Lung (tissue), 12 donors: Measurements from ENCODE around the gene RNF8. TPM values are rescaled to one million over a fixed set of nuclear protein-coding genes. Genes with fewer than 3 reads are reported as not detected.
"Not testable (repeated sequence)": the region's sequence is repeated elsewhere in the genome, so short reads cannot be mapped to it uniquely, and the experiment has no call there.

Source experiments
- ATAC-seq: fragments of 200-7000 bp; cut with Tn5 transposase; one replicate; pipeline ENCODE4 v1.9.1; 2020; ENCODE audit warnings: moderate number of reproducible peaks; ENCODE audit not compliant: insufficient read depth, low FRiP score
- DNase-seq, 3 donors: peaks; one replicate each; pipeline ENCODE4 v3.0.0-alpha.2; 2013 to 2017
- H3K27ac ChIP-seq, 2 donors: one replicate each; pipeline ENCODE4 v1.5.1; 2013; ENCODE audit warnings: mild to moderate bottlenecking in 2 of 2, moderate library complexity in 2 of 2, control low read depth in 1 of 2, inconsistent platforms in 1 of 2, low read depth in 1 of 2, low read length in 1 of 2
- H3K27me3 ChIP-seq, 3 donors: one replicate each; pipeline ENCODE4 v1.5.1; 2013; ENCODE audit warnings: low read length in 2 of 3; ENCODE audit not compliant: control insufficient read depth in 3 of 3, insufficient read depth in 3 of 3
- H3K36me3 ChIP-seq, 4 donors: one replicate each; pipeline ENCODE4 v1.5.1; 2013; ENCODE audit warnings: low read length in 4 of 4, mild to moderate bottlenecking in 1 of 4, moderate library complexity in 1 of 4; ENCODE audit not compliant: control insufficient read depth in 4 of 4, insufficient read depth in 4 of 4
- H3K4me1 ChIP-seq, 5 donors: one replicate each; pipeline ENCODE4 v1.5.1; 2013; ENCODE audit warnings: low read length in 5 of 5, mild to moderate bottlenecking in 2 of 5, moderate library complexity in 1 of 5; ENCODE audit not compliant: control insufficient read depth in 5 of 5, insufficient read depth in 5 of 5
- H3K4me3 ChIP-seq: one replicate; pipeline ENCODE4 v1.5.1; 2013; ENCODE audit warnings: mild to moderate bottlenecking, control low read depth, moderate library complexity
- H3K9ac ChIP-seq, 2 donors: one replicate each; pipeline ENCODE4 v1.5.1; 2013; ENCODE audit warnings: low read length in 2 of 2, control low read depth in 1 of 2; ENCODE audit not compliant: insufficient read depth in 1 of 2
- H3K9me3 ChIP-seq, 4 donors: one replicate each; pipeline ENCODE4 v1.5.1; 2013; ENCODE audit warnings: low read length in 3 of 4, mild to moderate bottlenecking in 1 of 4, moderate library complexity in 1 of 4; ENCODE audit not compliant: control insufficient read depth in 4 of 4, insufficient read depth in 3 of 4
- WGBS, 2 donors: extraction: QIAGEN DNeasy Blood & Tissue Kit; methylation state at CpG; one replicate each; pipeline ENCODE4 v1.1.7; 2013; 5-methylcytosine and 5-hydroxymethylcytosine counted together
- polyA plus RNA-seq, 2 donors: library from polyadenylated mRNA; stranded (reverse); fragments of 200-250 nt; gene quantifications; one replicate each; pipeline ENCODE4 v1.2.1, GENCODE V29; 2013
- total RNA-seq, 2 donors: library from RNA; depleted of rRNA in 1 of 2; stranded (reverse); fragments of >200 nt in 1 of 2; gene quantifications; one replicate each; pipeline ENCODE4 v1.2.1, GENCODE V29; 2014 to 2021
- TF ChIP-seq, protein P1 (sequence below): IDR thresholded peaks from 2 replicates; pipeline ENCODE4 v1.5.1; 2012; ENCODE audit warnings: mild to moderate bottlenecking; ENCODE audit errors: control extremely low read depth, extremely low read depth
- donor health status: control.
- donor health status: control.
- donor health status: Bipolar disorder and iron deficiency.
- donor health status: healthy.
- donor health status: DM: yes; HTN: yes; CAD: no.

RNF8 gene
- total and polyA plus RNA-seq, 4 donors, result 10.5 to 28.1 (median 12.7) TPM

DNA sequence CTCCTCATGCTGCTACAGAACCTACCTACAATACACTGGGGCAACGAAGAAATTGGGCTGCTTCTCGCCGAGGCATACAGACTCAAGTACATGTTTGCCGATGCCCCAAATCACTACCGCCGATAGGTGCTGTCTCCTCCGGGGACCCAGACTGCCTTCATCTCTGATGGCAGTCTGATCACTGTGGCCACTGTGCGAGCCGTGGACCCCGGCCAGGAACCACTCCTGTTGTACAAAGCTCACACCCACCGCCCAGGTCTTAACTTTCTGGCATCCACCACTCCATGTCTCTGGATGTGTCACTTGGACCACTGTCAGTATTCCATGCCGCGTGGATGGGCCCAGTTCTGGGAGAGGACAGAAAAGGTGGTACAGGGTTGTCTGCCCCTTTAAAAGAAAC is 22.7 kb upstream of the RNF8 start:
- no peaks in the 10 kb centered on the region for H3K27me3 ChIP-seq
- no peak overlapping the region for H3K9ac ChIP-seq
- H3K4me1 ChIP-seq, result no peaks in the 10 kb centered on the region
- no peak overlapping the region for H3K4me3 ChIP-seq
- H3K9me3 ChIP-seq, result no peaks in the 10 kb centered on the region
- no peak overlapping the region for H3K27ac ChIP-seq
- TF ChIP-seq, protein P1, sequence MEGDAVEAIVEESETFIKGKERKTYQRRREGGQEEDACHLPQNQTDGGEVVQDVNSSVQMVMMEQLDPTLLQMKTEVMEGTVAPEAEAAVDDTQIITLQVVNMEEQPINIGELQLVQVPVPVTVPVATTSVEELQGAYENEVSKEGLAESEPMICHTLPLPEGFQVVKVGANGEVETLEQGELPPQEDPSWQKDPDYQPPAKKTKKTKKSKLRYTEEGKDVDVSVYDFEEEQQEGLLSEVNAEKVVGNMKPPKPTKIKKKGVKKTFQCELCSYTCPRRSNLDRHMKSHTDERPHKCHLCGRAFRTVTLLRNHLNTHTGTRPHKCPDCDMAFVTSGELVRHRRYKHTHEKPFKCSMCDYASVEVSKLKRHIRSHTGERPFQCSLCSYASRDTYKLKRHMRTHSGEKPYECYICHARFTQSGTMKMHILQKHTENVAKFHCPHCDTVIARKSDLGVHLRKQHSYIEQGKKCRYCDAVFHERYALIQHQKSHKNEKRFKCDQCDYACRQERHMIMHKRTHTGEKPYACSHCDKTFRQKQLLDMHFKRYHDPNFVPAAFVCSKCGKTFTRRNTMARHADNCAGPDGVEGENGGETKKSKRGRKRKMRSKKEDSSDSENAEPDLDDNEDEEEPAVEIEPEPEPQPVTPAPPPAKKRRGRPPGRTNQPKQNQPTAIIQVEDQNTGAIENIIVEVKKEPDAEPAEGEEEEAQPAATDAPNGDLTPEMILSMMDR, result no peak
- H3K36me3 ChIP-seq, result peaks cover 0 to 16% (median 10%) of the 10 kb centered on the region in 4 donors
- WGBS, 2 donors, result 96 to 99% methylated on average over 13 of the region's 13 CpGs
- ATAC-seq (no peak), DNase-seq (no peak)

DNA sequence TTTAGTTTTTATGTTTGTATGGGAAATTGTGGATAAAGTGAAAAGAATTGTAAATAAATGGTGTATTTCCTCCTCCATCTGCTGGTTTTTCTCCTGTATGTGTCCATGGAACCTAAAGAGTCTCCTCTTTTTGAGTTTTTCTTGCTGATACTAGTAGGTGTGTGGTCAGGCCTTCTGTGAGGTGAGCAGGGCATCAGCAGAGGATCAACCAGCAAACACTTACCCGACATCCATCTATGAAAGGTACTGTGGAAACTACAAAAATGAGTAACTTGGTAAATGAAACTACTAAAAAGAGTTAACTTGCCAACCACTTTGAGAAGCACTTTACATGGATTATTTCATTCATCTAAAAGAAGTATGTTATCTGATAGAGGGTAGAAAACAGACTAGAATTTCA is 20.9 kb upstream of the RNF8 start:
- 88 to 94% methylated on average over 1 of the region's 1 CpG for WGBS, 2 donors
- ATAC-seq (no peak), DNase-seq (no peak)
- Histone ChIP-seq H3K27me3 (no peaks in the 10 kb centered on the region), H3K9me3 (no peaks in the 10 kb centered on the region), H3K4me1 (no peaks in the 10 kb centered on the region), H3K4me3 (no peak overlapping the region), H3K36me3 (peaks cover 0 to 16% (median 10%) of the 10 kb centered on the region in 4 donors), H3K9ac (no peak overlapping the region), H3K27ac (no peak overlapping the region)
- TF ChIP-seq, protein P1, result no peak

DNA sequence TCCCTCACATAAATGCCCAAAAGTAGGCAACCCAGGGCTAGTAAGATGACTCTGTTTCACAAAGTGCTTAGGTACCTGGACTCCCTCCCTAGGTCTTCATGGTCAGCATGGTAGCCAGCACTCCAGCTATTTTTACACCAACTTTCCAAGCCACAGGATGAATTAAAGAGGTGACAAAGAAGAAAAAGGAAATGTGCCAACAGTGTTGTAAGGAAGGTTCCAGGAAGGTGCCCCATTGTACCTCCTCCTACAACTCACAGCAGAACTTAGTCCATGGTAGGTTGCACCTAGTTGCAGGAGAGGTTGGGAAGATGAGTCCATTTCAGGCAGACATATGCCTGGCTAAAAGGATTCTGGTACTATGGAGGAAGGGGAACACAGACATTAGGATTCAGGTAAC is 19.7 kb upstream of the RNF8 start:
- DNase-seq (no peak), ATAC-seq (no peak)
- no peak overlapping the region for H3K27ac ChIP-seq
- peaks cover 0 to 16% (median 10%) of the 10 kb centered on the region in 4 donors for H3K36me3 ChIP-seq
- TF ChIP-seq, protein P1, result no peak
- H3K9ac ChIP-seq, result no peak overlapping the region
- H3K27me3 ChIP-seq, result no peaks in the 10 kb centered on the region
- no peaks in the 10 kb centered on the region for H3K4me1 ChIP-seq
- H3K9me3 ChIP-seq, result no peaks in the 10 kb centered on the region
- no peak overlapping the region for H3K4me3 ChIP-seq

DNA sequence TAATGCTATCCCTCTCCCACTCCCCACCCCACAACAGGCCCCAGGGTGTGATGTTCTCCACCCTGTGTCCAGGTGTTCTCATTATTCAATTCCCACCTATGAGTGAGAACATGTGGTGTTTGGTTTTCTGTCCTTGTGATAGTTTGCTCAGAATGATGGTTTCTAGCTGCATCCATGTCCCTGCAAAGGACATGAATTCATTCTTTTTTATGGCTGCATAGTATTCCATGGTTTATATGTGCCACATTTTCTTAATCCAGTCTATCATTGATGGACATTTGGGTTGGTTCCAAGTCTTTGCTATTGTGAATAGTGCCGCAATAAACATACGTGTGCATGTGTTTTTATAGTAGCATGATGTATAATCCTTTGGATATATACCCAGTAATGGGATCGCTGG is 15.5 kb upstream of the RNF8 start:
- not testable (repeated sequence) for H3K4me1 ChIP-seq
- 93 to 96% methylated on average over 3 of the region's 3 CpGs for WGBS, 2 donors

More for the DNA sequence above, 15.5 kb upstream of the RNF8 start:
- H3K27ac ChIP-seq, H3K9ac ChIP-seq, H3K4me3 ChIP-seq, H3K36me3 ChIP-seq, H3K9me3 ChIP-seq, ATAC-seq, DNase-seq, H3K27me3 ChIP-seq: not testable (repeated sequence)
